GM15510 (cell line): ENCODE measurements around the gene ATP2A3.

Experiments used
- POLR2A ChIP-seq: IDR thresholded peaks from 3 replicates; pipeline ENCODE4 v1.6.1; 2011; ENCODE audit warnings: borderline replicate concordance; ENCODE audit not compliant: insufficient read length; ENCODE audit errors: extremely low read depth

Gene ATP2A3

GRCh38 chr17:3929181-3929580 is 35.1 kb downstream of the ATP2A3 start:
- TF ChIP-seq POLR2A = no peak

GRCh38 chr17:3928406-3928805 is 35.8 kb downstream of the ATP2A3 start:
- no peak for TF ChIP-seq POLR2A

- TF ChIP-seq POLR2A = no peak
Observed at GRCh38 chr17:3927628-3928340, 36.5 kb downstream of the ATP2A3 start.

DNA sequence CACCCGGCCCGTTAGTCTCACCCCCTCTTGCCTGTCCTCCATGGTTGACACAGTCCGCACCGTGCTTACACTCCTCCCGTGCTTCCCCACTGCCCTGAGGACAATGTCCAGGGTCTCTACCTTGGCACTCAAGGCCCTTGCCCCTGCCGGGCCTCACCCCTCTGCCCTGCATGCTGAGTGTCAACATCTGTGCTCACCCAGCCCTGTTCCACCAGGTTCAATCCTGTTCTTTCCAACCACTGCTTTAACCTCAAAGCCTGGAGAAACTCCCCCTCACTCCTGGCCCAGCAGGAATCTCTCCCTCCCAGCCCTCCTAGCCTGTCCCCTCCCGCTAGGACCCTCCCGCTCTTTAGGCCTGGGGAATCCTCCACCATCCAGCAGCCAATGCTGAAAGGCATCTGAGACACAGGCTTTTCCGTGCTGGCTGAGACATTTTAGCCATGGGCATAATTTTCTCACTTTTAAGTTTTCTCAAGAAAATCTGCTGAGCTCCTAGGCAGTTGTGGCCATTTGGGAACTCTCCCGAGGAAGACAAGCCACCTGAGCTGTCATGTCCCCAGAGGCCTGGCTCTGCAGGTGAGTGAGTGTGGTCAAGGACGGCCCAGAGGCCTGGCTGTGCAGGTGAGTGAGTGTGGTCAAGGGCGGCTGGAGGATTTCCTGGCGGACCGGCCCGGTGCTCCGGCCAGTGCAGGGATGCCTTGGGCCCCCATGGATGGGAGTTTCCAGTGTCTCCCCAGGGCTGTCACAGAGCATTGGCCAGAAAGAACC is 37.2 kb downstream of the ATP2A3 start:
- TF ChIP-seq POLR2A = no peak

- no peak for TF ChIP-seq POLR2A
Observed at GRCh38 chr17:3925684-3926485, 38.4 kb downstream of the ATP2A3 start.

DNA sequence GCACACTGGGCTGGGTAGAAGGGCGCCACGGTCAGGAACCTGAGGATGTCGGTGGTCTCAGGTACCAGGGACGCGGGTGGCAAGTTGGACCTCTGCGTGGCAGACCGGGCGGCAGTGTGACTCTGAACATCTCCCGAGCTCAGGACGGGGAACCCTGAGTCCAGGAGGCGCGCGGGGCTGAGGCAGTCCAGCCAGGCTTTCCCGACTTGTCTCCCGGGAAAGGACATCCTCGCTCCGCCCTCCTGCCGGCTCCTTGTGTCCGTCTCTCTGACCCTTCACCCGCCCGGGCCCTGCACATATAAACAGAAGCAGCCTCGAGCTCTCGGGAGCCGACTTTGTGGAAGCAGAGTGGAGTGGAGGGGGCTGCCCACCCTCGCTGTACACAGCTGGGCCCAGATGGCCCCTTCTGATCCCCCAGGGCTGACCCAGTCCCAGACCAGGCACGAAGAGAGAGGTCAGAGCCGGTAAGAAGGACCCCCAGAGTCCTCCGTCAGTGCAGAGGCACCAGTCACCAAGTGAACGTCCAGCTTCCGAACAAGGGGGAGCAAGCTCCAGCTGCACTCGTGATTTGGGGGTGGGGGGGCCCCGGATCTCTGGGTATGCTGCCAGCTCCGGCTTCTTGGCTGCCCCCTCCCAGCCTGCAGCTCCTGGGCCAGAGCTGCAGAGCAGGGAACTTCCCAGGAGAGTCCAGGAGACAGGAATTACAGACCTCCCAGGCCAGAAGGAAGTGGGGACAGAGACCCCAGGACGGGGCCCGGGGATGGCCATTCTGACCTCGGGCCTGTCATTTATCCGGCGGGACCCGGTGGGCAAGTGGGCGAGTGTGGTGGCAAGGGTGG is 39.5 kb downstream of the ATP2A3 start:
- no peak for TF ChIP-seq POLR2A

DNA sequence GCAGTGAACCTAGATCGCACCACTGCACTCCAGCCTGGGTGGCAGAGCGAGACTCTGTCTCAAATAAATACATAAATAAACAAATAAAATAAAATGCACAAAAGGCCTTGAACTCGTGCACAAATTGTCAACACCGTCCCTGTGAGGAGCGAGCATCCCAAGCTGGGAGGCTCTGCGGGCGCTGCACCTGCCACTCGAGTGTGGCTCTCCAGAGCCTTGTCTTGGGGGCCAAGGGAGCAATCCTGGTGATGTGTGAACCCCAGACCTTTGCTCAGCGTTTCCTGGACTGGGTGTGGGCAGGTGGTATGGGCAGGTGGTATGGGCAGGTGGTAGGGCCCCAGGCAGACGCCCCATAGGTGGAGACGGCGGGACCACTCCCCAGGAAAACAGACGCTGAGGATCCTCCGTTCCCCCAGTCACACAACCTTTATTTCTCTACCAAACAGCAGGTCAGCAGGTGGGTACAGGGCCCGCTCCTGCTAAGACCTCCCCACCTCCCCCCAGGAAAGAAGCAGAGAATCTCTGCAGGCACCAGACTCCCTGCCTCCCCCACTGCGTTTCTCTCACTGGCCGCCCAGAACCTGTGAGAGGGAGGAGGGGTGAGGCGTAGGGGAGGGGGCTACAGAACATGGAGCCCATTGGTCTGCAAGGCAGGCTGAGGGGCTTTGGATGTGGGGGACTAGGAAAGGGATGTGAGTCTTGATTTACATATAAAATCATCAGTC is 40.6 kb downstream of the ATP2A3 start:
- TF ChIP-seq POLR2A = no peak

DNA sequence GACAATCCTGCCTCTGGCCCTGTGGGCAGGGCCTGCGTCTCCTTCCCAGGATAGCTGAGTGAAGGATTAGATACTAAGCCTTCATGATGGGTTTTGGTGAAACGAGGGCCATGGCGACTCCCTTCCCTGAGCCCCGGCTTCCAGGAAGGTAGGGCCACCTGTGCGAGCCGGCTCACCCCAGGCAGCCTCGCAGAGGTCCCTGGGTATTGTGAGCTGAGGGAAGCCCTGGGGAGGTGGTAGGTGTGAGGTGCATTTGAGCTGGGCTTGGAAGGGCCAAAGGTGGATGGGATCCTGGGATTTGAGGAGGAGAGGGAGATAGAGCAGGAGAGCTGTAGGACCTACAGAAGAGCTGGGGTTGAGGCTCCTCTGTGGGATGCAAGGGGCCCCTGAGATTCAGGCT is 41.5 kb downstream of the ATP2A3 start:
- no peak for TF ChIP-seq POLR2A

DNA sequence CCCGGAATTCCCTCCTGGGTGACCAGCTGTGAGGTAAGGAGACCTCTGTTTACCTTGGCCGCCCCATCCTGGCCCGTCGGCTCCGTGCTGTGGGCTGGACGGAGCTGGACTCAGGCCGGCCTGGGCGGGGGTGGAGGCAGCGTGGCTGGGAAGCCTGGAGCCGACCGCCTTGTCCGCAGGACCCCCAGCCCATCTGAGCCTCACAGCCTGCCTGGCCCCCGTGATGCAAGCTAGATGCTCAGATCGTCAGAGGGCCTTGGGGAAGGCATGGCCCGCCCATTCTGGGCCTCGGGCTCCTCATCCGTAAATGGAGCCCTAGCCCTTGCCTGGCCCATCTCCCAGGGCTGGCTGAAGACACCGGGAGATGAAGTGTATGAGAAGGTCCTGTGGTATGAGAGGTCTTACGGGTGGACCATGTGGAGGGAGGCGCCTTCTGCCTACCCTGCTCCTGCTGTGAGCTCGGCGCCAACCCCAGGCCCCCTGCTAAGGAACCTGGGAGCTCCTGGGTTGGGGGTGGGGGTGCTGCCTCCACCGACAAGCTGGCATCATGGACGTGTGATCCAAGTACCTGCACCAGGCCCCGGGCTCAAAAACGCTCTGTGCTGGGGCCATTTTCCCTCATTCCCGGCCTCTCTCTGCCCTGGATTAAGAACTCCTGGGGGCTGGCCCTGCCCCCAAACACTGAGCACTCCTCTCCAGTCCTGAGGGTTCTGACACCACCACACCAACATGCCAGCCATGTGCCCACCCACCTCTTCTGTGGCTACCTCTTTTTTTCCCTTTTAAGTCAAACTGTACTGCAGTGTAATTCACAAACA is 42.5 kb downstream of the ATP2A3 start:
- TF ChIP-seq POLR2A = no peak

- no peak for TF ChIP-seq POLR2A
Observed at GRCh38 chr17:3921006-3921405, 43.2 kb downstream of the ATP2A3 start.

DNA sequence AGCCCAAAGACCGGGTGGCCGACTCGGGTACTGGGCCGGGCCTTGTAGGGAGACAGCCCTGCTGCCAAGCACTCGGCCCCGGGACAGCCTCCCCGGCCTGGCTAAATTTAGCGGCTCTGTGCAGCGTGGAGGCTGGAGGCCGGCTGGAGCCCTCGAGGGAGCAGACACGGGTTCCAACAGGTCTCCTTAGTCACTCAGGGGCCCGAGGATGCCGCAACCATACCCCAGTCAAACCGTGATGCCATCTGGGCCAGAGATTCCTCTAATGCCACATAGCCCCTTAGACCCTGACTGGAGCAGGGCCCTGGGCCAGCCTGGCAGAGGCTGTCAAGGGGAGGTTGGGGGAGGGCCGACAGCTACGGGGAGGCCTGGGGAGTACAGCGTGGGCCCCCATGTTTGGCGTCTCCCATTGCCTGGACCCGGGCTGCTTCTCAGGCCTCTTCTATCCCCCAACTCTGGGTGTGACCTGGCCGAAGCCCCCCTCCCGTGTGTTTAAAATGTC is 45.1 kb downstream of the ATP2A3 start:
- TF ChIP-seq POLR2A = no peak

DNA sequence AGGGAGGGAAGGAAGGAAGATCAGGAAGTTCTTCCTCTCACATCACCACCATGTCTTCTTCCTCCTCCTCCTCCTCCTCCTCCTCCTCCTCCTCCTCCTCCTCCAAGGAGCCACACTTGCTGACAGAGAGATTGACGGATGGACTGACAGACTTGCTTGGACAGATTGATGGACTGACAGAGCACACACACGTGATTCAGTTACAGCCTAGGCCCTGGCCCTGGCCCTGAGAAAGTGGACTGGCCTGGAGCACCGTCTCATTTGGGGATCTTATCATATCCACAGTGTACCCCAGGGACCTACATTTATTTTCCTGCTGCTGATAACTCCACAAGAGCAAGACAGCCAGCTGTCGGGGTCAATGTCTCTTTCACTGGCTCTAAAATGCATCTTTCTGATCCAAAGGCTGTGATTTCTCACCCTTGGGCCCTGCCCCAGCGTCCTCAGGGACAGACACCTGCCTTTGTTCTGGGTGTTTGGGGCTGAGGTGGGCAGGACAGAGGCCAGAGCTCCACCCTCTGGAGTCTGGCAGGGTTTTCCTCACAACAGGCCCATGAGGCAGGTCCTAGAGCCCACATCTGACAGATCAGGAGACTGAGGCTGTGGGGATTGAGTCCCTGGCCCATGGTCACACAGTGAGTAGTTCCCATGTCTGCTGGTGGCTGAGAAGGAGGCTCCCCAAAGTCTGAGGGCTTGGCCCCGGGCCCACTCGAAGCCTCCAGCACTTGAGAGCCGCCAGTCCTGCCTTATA is 45.7 kb downstream of the ATP2A3 start:
- no peak for TF ChIP-seq POLR2A
